ENCODE measurements around the gene PTPRF. TPM values are rescaled to one million over a fixed set of nuclear protein-coding genes. Genes with fewer than 3 reads are reported as not detected.
A peak's percentile ranks its signal among the peaks of the same experiment; 100 is the strongest.

The PTPRF gene
- total RNA-seq, 6 experiments from 2014 or later, result 97.1 to 252 (median 160) TPM

- H3K36me3 ChIP-seq, result no peaks in the 10 kb centered on the region
- H3K9me3 ChIP-seq, result no peaks in the 10 kb centered on the region
- peak overlapping the region in 1 of 3 donors; percentile 13 for H3K27ac ChIP-seq
- intact Hi-C loops (cut with DNase I), result no loop called here
- WGBS (ENCODE audit: insufficient coverage, low coverage, low lambda C conversion rate, missing lambda C conversion rate), result 66% methylated on average over 8 of the region's 11 CpGs
- DNase-seq (no peak), ATAC-seq (no peak)
- no peaks in the 10 kb centered on the region for H3K27me3 ChIP-seq
- H3K4me1 ChIP-seq, result peaks cover 0 to 69% (median 23%) of the 10 kb centered on the region in 4 donors
- H3K4me3 ChIP-seq, result no peak overlapping the region
- no peak for TF ChIP-seq POLR2A (IDR thresholded peaks at IDR 0.05)
- no peak for TF ChIP-seq CTCF (IDR thresholded peaks at IDR 0.05)
These were observed 6.2 kb downstream of the PTPRF start for GRCh38 chr1:43536864-43537358.

GRCh38 chr1:43537423-43538142 is 6.9 kb downstream of the PTPRF start:
- WGBS (ENCODE audit: insufficient coverage, low coverage, low lambda C conversion rate, missing lambda C conversion rate), result 25% methylated on average over 6 of the region's 9 CpGs
- Histone ChIP-seq H3K27ac (peak overlapping the region in 1 of 3 donors; percentile 18), H3K4me1 (peaks cover 0 to 70% (median 27%) of the 10 kb centered on the region in 4 donors), H3K27me3 (no peaks in the 10 kb centered on the region), H3K9me3 (no peaks in the 10 kb centered on the region), H3K4me3 (no peak overlapping the region), H3K36me3 (no peaks in the 10 kb centered on the region)
- ATAC-seq (peak; percentile 55 to 72 (median 65)), DNase-seq (peak; percentile 65 to 89 (median 88))
- intact Hi-C loops (cut with DNase I), result no loop called here
- TF ChIP-seq CTCF (IDR thresholded peaks at IDR 0.05) (no peak), POLR2A (IDR thresholded peaks at IDR 0.05) (no peak)

- peaks cover 0 to 70% (median 28%) of the 10 kb centered on the region in 4 donors for H3K4me1 ChIP-seq
- H3K36me3 ChIP-seq, result no peaks in the 10 kb centered on the region
- intact Hi-C loops (cut with DNase I), result no loop called here
- ATAC-seq, result no peak
- H3K4me3 ChIP-seq, result no peak overlapping the region
- H3K27ac ChIP-seq, result peak overlapping the region in 1 of 3 donors; percentile 18
- no peak for TF ChIP-seq CTCF (IDR thresholded peaks at IDR 0.05)
- TF ChIP-seq POLR2A (IDR thresholded peaks at IDR 0.05), result no peak
- WGBS (ENCODE audit: insufficient coverage, low coverage, low lambda C conversion rate, missing lambda C conversion rate), result 97% methylated on average over 3 of the region's 3 CpGs
- no peak for DNase-seq
- H3K27me3 ChIP-seq, result no peaks in the 10 kb centered on the region
- H3K9me3 ChIP-seq, result no peaks in the 10 kb centered on the region
These were observed 7.4 kb downstream of the PTPRF start for GRCh38 chr1:43538143-43538487.

GRCh38 chr1:43538969-43539368 is 8.3 kb downstream of the PTPRF start:
- no peak for DNase-seq
- Histone ChIP-seq H3K27ac (no peak overlapping the region), H3K4me3 (no peak overlapping the region), H3K4me1 (peaks cover 0 to 71% (median 28%) of the 10 kb centered on the region in 4 donors), H3K36me3 (no peaks in the 10 kb centered on the region), H3K9me3 (no peaks in the 10 kb centered on the region), H3K27me3 (no peaks in the 10 kb centered on the region)
- intact Hi-C loops (cut with DNase I), result no loop called here
- TF ChIP-seq POLR2A (IDR thresholded peaks at IDR 0.05) (no peak), CTCF (IDR thresholded peaks at IDR 0.05) (no peak)
- WGBS (ENCODE audit: insufficient coverage, low coverage, low lambda C conversion rate, missing lambda C conversion rate), result 87% methylated on average over 4 of the region's 4 CpGs
- no peak for ATAC-seq
